Activated T-cell treated with anti-CD3 and anti-CD28 coated beads for 48 hours (primary cell): ENCODE measurements around the gene STAT6.
"Not testable (repeated sequence)": the region's sequence is repeated elsewhere in the genome, so short reads cannot be mapped to it uniquely, and the experiment has no call there.

Experiments used
- DNase-seq: peaks from one replicate; pipeline ENCODE4 v3.0.0-alpha.2; 2020; ENCODE audit warnings: low read depth

STAT6 gene

GRCh38 chr12:57087010-57087690 is 24.0 kb downstream of the STAT6 start:
- peak; percentile 90 for DNase-seq

GRCh38 chr12:57086493-57087009 is 24.6 kb downstream of the STAT6 start:
- peak; percentile 39 for DNase-seq

GRCh38 chr12:57085999-57086492 is 25.1 kb downstream of the STAT6 start:
- DNase-seq = peak; percentile 36

GRCh38 chr12:57080855-57081254 is 30.3 kb downstream of the STAT6 start:
- no peak for DNase-seq

- DNase-seq = no peak
Observed at GRCh38 chr12:57079821-57080220, 31.3 kb downstream of the STAT6 start.

GRCh38 chr12:57078519-57079404 is 32.4 kb downstream of the STAT6 start, which contains the start of gene NEMP1:
NEMP1 (minus strand) TSS chr12:57078791; CDS start chr12:57078745, 46 bp downstream.
- DNase-seq = peak; percentile 90

- DNase-seq = not testable (repeated sequence)
Observed at GRCh38 chr12:57073566-57074450, 37.4 kb downstream of the STAT6 start.

- no peak for DNase-seq
Observed at GRCh38 chr12:57072661-57073060, 38.5 kb downstream of the STAT6 start.

GRCh38 chr12:57069523-57069922 is 41.6 kb downstream of the STAT6 start:
- no peak for DNase-seq

GRCh38 chr12:57066245-57066644 is 44.9 kb downstream of the STAT6 start:
- DNase-seq = no peak

- DNase-seq = no peak
Observed at GRCh38 chr12:57063991-57064685, 47.0 kb downstream of the STAT6 start.

GRCh38 chr12:57058454-57058853 is 52.7 kb downstream of the STAT6 start:
- no peak for DNase-seq

GRCh38 chr12:57057067-57057751 is 54.0 kb downstream of the STAT6 start:
- DNase-seq = no peak

- DNase-seq = no peak
Observed at GRCh38 chr12:57055824-57056223, 55.3 kb downstream of the STAT6 start.

- DNase-seq = not testable (repeated sequence)
Observed at GRCh38 chr12:57053901-57054300, 57.3 kb downstream of the STAT6 start.

GRCh38 chr12:57053146-57053545 is 58.0 kb downstream of the STAT6 start:
- DNase-seq = not testable (repeated sequence)

GRCh38 chr12:57051011-57051410 is 60.2 kb downstream of the STAT6 start:
- DNase-seq = no peak

GRCh38 chr12:57049890-57050289 is 61.3 kb downstream of the STAT6 start, which contains the start of gene MYO1A:
MYO1A (minus strand) TSS chr12:57050129; CDS start chr12:57048323, 1,806 bp downstream.
- DNase-seq = no peak

GRCh38 chr12:57049119-57049446 is 62.1 kb downstream of the STAT6 start:
- DNase-seq = no peak

- no peak for DNase-seq
Observed at GRCh38 chr12:57048423-57049118, 62.6 kb downstream of the STAT6 start.
